Measurements from ENCODE around the gene SAPCD2. TPM values are rescaled to one million over a fixed set of nuclear protein-coding genes. Genes with fewer than 3 reads are reported as not detected.

SAPCD2 gene
- total and polyA plus RNA-seq, 8 donors, result 0.04 to 0.97 (median 0.34) TPM

DNA sequence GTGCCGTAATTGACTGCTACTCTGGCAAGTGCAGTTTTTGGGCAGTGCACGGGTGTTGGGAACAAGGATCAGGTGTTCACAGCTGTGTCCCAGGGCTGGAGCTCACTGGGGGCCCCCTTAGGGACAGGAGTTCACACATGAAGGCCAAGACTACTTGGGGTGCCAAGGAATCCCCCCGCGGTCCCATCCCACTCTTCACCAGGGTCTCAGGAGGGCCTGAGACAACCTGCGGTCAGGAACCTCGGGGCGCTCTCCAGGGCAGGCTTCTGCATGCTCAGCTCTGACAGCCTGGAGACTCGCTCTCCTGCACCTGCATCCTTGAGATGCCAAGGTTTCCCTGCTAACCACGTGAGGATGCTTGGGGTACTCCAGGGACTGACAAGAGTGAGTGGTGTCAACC is 14.2 kb upstream of the SAPCD2 start:
- DNase-seq, result peak in 1 of 6 donors; percentile 39
- no peak for ATAC-seq
- no peaks in the 10 kb centered on the region for H3K36me3 ChIP-seq
- intact Hi-C loops (cut with DNase I), result no loop called here
- H3K27me3 ChIP-seq, result no peaks in the 10 kb centered on the region
- no peak for FAIRE-seq
- TF ChIP-seq CTCF (IDR thresholded peaks at IDR 0.05), result no peak
- no peak overlapping the region for H3K27ac ChIP-seq
- no peaks in the 10 kb centered on the region for H3K9me3 ChIP-seq
- 69 to 76% methylated on average over 9 of the region's 9 CpGs for WGBS, 2 donors
- no peak overlapping the region for H3K4me3 ChIP-seq
- peaks cover 0 to 5% (median 5%) of the 10 kb centered on the region in 3 donors for H3K4me1 ChIP-seq

DNA sequence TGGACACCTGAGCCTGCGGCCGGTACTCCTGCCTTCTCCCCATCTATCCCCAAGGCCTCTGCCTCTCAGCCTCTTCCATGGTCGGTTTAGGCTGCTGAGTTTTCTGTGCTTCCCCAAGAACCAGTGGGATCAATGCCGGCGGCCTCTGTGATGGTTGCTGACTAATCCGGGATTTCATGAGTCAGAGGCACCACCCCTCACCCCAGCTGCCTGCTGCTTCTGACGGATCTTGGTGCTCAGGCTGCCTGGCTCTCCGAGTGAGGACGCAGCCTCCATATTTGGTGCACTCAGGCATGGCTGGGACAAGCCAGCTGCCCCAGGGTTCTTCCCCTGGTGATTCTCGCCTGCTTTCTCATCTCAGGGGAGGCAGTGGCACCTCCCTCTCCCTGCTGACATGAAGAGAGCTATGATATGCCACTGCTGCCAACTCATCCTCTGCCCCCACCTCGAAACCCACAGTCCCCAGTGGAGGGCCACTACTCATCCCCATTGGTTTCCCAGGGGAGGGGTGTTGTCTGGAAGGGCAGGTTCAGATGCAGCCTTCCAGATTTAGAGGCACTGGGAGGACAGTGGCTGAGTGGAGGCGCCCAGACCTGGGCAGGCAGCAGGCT is 13.1 kb upstream of the SAPCD2 start:
- Histone ChIP-seq H3K27ac (peak overlapping the region in 1 of 4 donors; percentile 8), H3K4me3 (no peak overlapping the region), H3K36me3 (no peaks in the 10 kb centered on the region), H3K27me3 (no peaks in the 10 kb centered on the region), H3K4me1 (peaks cover 0 to 7% (median 5%) of the 10 kb centered on the region in 3 donors), H3K9me3 (no peaks in the 10 kb centered on the region)
- WGBS, 2 donors, result 79 to 81% methylated on average over 11 to 12 of the region's 12 CpGs
- no peak for TF ChIP-seq CTCF (IDR thresholded peaks at IDR 0.05)
- intact Hi-C loops (cut with DNase I), result no loop called here
- ATAC-seq, result no peak
- peak in 1 of 6 donors; percentile 29 for DNase-seq
- no peak for FAIRE-seq

- peaks cover 0 to 12% (median 5%) of the 10 kb centered on the region in 3 donors for H3K4me1 ChIP-seq
- DNase-seq, result no peak
- no peaks in the 10 kb centered on the region for H3K9me3 ChIP-seq
- no peak overlapping the region for H3K27ac ChIP-seq
- intact Hi-C loops (cut with DNase I), result no loop called here
- H3K4me3 ChIP-seq, result no peak overlapping the region
- no peak for FAIRE-seq
- ATAC-seq, result no peak
- no peaks in the 10 kb centered on the region for H3K27me3 ChIP-seq
- no peaks in the 10 kb centered on the region for H3K36me3 ChIP-seq
- 90 to 91% methylated on average over 7 to 8 of the region's 8 CpGs for WGBS, 2 donors
- TF ChIP-seq CTCF (IDR thresholded peaks at IDR 0.05), result no peak
Measured at GRCh38 chr9:137082925-137083290, 12.6 kb upstream of the SAPCD2 start.

GRCh38 chr9:137082222-137082924 is 12.0 kb upstream of the SAPCD2 start:
- no peak for FAIRE-seq
- Histone ChIP-seq H3K9me3 (no peaks in the 10 kb centered on the region), H3K27ac (no peak overlapping the region), H3K4me1 (peaks cover 0 to 12% (median 5%) of the 10 kb centered on the region in 3 donors), H3K4me3 (no peak overlapping the region), H3K27me3 (no peaks in the 10 kb centered on the region), H3K36me3 (no peaks in the 10 kb centered on the region)
- WGBS, 2 donors, result 94 to 95% methylated on average over 12 to 16 of the region's 16 CpGs
- DNase-seq, result peak in 2 of 6 donors; percentile 49 to 78
- ATAC-seq, result no peak
- intact Hi-C loops (cut with DNase I), result no loop called here
- TF ChIP-seq CTCF (IDR thresholded peaks at IDR 0.05), result no peak

Data from pancreas (tissue), 10 donors.